ENCODE measurements around the gene HLA-C.

GRCh38 chr6:31285486-31285885 is 13.6 kb upstream of the HLA-C start:
- TF ChIP-seq CTCF (IDR thresholded peaks at IDR 0.05; ENCODE audit: extremely low read depth in 1 of 2, insufficient read depth in 1 of 2, low read depth in 1 of 2, low read length in 2 of 2), result no peak
- TF ChIP-seq MAX (IDR thresholded peaks at IDR 0.05; ENCODE audit: insufficient read depth, insufficient read length), result no peak
- TF ChIP-seq POLR2AphosphoS5 (IDR thresholded peaks at IDR 0.05; ENCODE audit: insufficient read depth, low read depth, low read length), result no peak

Measured in endothelial cell of umbilical vein (primary cell).